PC-9 (cell line): Measurements from ENCODE around the gene PRKG1. TPM values are rescaled to one million over a fixed set of nuclear protein-coding genes. Genes with fewer than 3 reads are reported as not detected.

ENCODE experiments used
- BruUV-seq: library from RNA; stranded (reverse); fragments of 400-500 nt; replicated peaks from 2 replicates; lab custom pipeline; 2021; lab: Mats Ljungman, UMichigan
- CTCF ChIA-PET: fragments of 300-600 bp; sonication (Branson Sonifier 250); formaldehyde crosslinking; loops from one replicate; lab custom pipeline; 2022; ENCODE audit warnings: antibody characterized with exemption; lab: Charles Lee
- POLR2A ChIA-PET: fragments of 300-600 bp; sonication (Branson Sonifier 250); formaldehyde crosslinking; loops from one replicate; lab custom pipeline; 2022; ENCODE audit warnings: antibody characterized with exemption; ENCODE audit not compliant: unreplicated experiment; lab: Charles Lee
- DNase-seq, 2 experiments: peaks; one replicate each; pipeline versions ENCODE4 v3.0.0 to v3.0.0-alpha.2; 2015 to 2022; ENCODE audit warnings: mixed read lengths in 1 of 2
- H2AFZ ChIP-seq: fragments of 200-600 bp; sonication (generic); 2 replicates; pipeline ENCODE4 v1.8.1; 2017; ENCODE audit warnings: antibody characterized with exemption
- H3F3A ChIP-seq: fragments of 200-600 bp; sonication (generic); 2 replicates; pipeline ENCODE4 v1.8.1; 2017; ENCODE audit warnings: antibody characterized with exemption, mild to moderate bottlenecking, low read depth; ENCODE audit not compliant: insufficient read depth
- H3K27ac ChIP-seq: fragments of 200-600 bp; sonication (generic); 2 replicates; pipeline ENCODE4 v1.6.1; 2016; ENCODE audit warnings: mixed run types
- H3K27me3 ChIP-seq: fragments of 200-600 bp; sonication (generic); 2 replicates; pipeline ENCODE4 v1.6.1; 2016; ENCODE audit warnings: low read depth, mixed run types; ENCODE audit not compliant: insufficient read depth
- H3K36me3 ChIP-seq: fragments of 200-600 bp; sonication (generic); 2 replicates; pipeline ENCODE4 v1.6.1; 2016; ENCODE audit warnings: low read depth, mixed run types
- H3K4me1 ChIP-seq: fragments of 200-600 bp; sonication (generic); replicated peaks from 2 replicates; pipeline ENCODE4 v1.6.1; 2016; ENCODE audit warnings: mixed run types; ENCODE audit not compliant: insufficient read depth
- H3K4me2 ChIP-seq: fragments of 200-600 bp; sonication (generic); 2 replicates; pipeline ENCODE4 v1.6.1; 2017; ENCODE audit warnings: mixed run types
- H3K4me3 ChIP-seq: fragments of 200-600 bp; sonication (generic); 2 replicates; pipeline ENCODE4 v1.6.1; 2016; ENCODE audit warnings: mixed run types
- H3K79me2 ChIP-seq: fragments of 200-600 bp; sonication (generic); 2 replicates; pipeline ENCODE4 v1.6.1; 2017; ENCODE audit warnings: low read depth, mixed run types
- H3K9me2 ChIP-seq: fragments of 200-600 bp; sonication (generic); 2 replicates; pipeline ENCODE4 v1.8.1; 2017; ENCODE audit warnings: mild to moderate bottlenecking; ENCODE audit not compliant: insufficient read depth
- H3K9me3 ChIP-seq: fragments of 200-600 bp; sonication (generic); 2 replicates; pipeline ENCODE4 v1.8.1; 2016; ENCODE audit warnings: low read depth; ENCODE audit not compliant: insufficient read depth
- H4K20me1 ChIP-seq: fragments of 200-600 bp; sonication (generic); 2 replicates; pipeline ENCODE4 v1.8.1; 2017; ENCODE audit not compliant: insufficient read depth
- CTCF ChIP-seq: fragments of 200-600 bp; sonication (generic); conservative IDR thresholded peaks from 2 replicates; pipeline ENCODE4 v1.6.1; 2017; ENCODE audit warnings: mixed run types, antibody characterized with exemption, mild to moderate bottlenecking, moderate library complexity
- EZH2 ChIP-seq: fragments of 200-600 bp; sonication (generic); IDR thresholded peaks from 2 replicates; pipeline ENCODE4 v1.8.0; 2017; ENCODE audit warnings: antibody characterized with exemption, low read depth
- intact Hi-C: fragments of 100-400 bp; cut with micrococcal nuclease; formaldehyde crosslinking; loops from one replicate; pipeline ENCODE4 v1.10.0; 2022; ENCODE audit not compliant: unreplicated experiment
- total RNA-seq: library from RNA; stranded (reverse); gene quantifications from 2 replicates; pipeline ENCODE4 v1.2.3, GENCODE V29; 2021

PRKG1 gene
- total RNA-seq, 1 experiment from 2014 or later: 0.70 TPM

GRCh38 chr10:51139176-51139575 lies 64.9 kb downstream of the PRKG1 start:
- H3K27me3 ChIP-seq: no peaks in the 10 kb centered on the region
- H3K4me1 ChIP-seq: no peaks in the 10 kb centered on the region
- no peak overlapping the region for H3K27ac ChIP-seq
- H3F3A ChIP-seq: no peaks in the 10 kb centered on the region
- DNase-seq: no peak
- ChIA-PET CTCF (no interaction called here), POLR2A (no interaction called here)
- H3K9me2 ChIP-seq: no peaks in the 10 kb centered on the region
- intact Hi-C loops: no loop called here
- H3K4me3 ChIP-seq: no peak overlapping the region
- no peak for TF ChIP-seq EZH2
- H3K4me2 ChIP-seq: no peak overlapping the region
- H3K36me3 ChIP-seq: no peaks in the 10 kb centered on the region
- no peak overlapping the region for H2AFZ ChIP-seq
- no peaks in the 10 kb centered on the region for H3K9me3 ChIP-seq
- BruUV-seq: no TSS peak
- H3K79me2 ChIP-seq: no peaks in the 10 kb centered on the region
- no peaks in the 10 kb centered on the region for H4K20me1 ChIP-seq

GRCh38 chr10:51141010-51141409 lies 66.7 kb downstream of the PRKG1 start:
- TF ChIP-seq EZH2 (no peak), CTCF (no peak)
- Histone ChIP-seq H3K9me2 (no peaks in the 10 kb centered on the region), H3K27me3 (no peaks in the 10 kb centered on the region), H3F3A (no peaks in the 10 kb centered on the region), H3K79me2 (no peaks in the 10 kb centered on the region), H3K36me3 (no peaks in the 10 kb centered on the region), H3K9me3 (no peaks in the 10 kb centered on the region), H3K4me2 (no peak overlapping the region), H2AFZ (peak overlapping the region; percentile 12; the same call in 1 of the 2 replicates), H3K4me1 (no peaks in the 10 kb centered on the region), H3K27ac (no peak overlapping the region), H4K20me1 (no peaks in the 10 kb centered on the region), H3K4me3 (no peak overlapping the region)
- BruUV-seq: no TSS peak
- intact Hi-C loops: no loop called here
- CTCF ChIA-PET: no interaction called here
- no peak for DNase-seq
- POLR2A ChIA-PET: no interaction called here

GRCh38 chr10:51144161-51144781 lies 70.0 kb downstream of the PRKG1 start:
- Histone ChIP-seq H3K79me2 (no peaks in the 10 kb centered on the region), H3K36me3 (no peaks in the 10 kb centered on the region), H2AFZ (no peak overlapping the region), H3K4me1 (no peaks in the 10 kb centered on the region), H3K9me3 (no peaks in the 10 kb centered on the region), H3K4me2 (no peak overlapping the region), H3K27me3 (no peaks in the 10 kb centered on the region), H3K27ac (no peak overlapping the region), H3K9me2 (no peaks in the 10 kb centered on the region), H3F3A (no peaks in the 10 kb centered on the region), H4K20me1 (no peaks in the 10 kb centered on the region), H3K4me3 (no peak overlapping the region)
- BruUV-seq: no TSS peak
- intact Hi-C loops: no loop called here
- ChIA-PET POLR2A (no interaction called here), CTCF (no interaction called here)
- TF ChIP-seq CTCF (no peak), EZH2 (no peak)
- no peak for DNase-seq

GRCh38 chr10:51145375-51145774 lies 71.1 kb downstream of the PRKG1 start:
- H3K79me2 ChIP-seq: no peaks in the 10 kb centered on the region
- no peaks in the 10 kb centered on the region for H3F3A ChIP-seq
- DNase-seq: no peak
- intact Hi-C loops: no loop called here
- H3K4me3 ChIP-seq: no peak overlapping the region
- no TSS peak for BruUV-seq
- H3K4me2 ChIP-seq: no peak overlapping the region
- no peaks in the 10 kb centered on the region for H3K36me3 ChIP-seq
- no peaks in the 10 kb centered on the region for H3K4me1 ChIP-seq
- POLR2A ChIA-PET: interaction anchor here (0.6 kb wide), 1 partner anchor 277 kb away, joined by 3 read pairs; no protein-coding TSS in a partner anchor
- H3K27ac ChIP-seq: no peak overlapping the region
- no peaks in the 10 kb centered on the region for H3K9me3 ChIP-seq
- no peak overlapping the region for H2AFZ ChIP-seq
- no peaks in the 10 kb centered on the region for H4K20me1 ChIP-seq
- CTCF ChIA-PET: no interaction called here
- no peaks in the 10 kb centered on the region for H3K9me2 ChIP-seq
- no peak for TF ChIP-seq EZH2
- no peak for TF ChIP-seq CTCF
- H3K27me3 ChIP-seq: no peaks in the 10 kb centered on the region
